ENCODE measurements around the gene FAM204A.

The FAM204A gene

DNA sequence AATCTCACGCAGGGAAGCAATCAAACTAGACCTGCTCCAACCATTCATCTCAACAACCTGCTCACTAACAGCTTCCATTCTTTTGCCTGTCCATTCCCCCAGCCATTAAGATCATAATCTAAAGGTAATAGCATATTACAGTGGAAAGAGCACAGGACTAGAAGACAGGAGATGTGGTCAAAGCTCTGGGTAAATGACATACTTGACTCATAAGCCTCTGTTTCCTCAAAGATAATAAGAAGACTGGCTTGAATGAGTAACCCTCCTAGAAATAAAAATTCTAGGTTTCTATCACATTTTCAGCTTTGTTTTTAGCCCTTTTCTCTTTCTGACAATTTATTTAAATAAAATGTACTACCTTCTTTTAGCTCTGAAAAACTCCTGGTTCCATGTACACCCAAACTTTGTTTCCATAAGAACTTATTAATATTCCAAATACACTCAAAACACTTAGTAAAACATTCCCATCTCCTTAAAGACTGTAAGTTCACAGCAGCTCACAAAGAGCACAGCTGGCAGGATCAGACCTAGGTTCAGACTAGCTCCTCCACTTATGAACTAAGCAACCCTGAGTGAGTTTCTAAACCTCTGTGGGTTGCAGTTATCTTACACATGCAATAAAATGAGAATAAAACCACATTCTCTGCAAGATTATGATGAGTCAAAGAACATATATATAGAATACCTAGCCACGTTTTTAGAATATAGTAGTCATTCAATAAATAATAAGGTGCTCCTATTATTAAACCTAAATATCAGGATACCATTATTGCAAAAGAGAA, 11.6 kb downstream of the FAM204A start:
- no peak for DNase-seq

DNA sequence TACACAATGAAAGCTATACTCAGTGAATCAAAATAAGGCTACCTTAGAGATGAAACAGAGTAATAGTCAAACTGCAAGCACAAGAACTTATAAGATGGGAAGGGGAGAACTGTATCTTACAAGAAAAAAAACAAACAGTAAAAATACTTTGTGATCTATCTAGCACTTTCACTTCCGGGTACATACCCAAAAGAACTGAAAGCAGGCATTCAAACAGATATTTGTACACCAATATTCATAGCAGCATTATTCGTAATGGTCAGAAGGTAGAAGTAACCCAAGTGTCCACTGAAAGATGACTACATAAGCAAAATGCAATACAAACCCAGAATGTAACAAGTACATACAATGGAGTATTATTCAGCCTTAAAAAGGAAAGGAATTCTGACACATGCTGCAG, 18.0 kb downstream of the FAM204A start:
- DNase-seq = no peak

DNA sequence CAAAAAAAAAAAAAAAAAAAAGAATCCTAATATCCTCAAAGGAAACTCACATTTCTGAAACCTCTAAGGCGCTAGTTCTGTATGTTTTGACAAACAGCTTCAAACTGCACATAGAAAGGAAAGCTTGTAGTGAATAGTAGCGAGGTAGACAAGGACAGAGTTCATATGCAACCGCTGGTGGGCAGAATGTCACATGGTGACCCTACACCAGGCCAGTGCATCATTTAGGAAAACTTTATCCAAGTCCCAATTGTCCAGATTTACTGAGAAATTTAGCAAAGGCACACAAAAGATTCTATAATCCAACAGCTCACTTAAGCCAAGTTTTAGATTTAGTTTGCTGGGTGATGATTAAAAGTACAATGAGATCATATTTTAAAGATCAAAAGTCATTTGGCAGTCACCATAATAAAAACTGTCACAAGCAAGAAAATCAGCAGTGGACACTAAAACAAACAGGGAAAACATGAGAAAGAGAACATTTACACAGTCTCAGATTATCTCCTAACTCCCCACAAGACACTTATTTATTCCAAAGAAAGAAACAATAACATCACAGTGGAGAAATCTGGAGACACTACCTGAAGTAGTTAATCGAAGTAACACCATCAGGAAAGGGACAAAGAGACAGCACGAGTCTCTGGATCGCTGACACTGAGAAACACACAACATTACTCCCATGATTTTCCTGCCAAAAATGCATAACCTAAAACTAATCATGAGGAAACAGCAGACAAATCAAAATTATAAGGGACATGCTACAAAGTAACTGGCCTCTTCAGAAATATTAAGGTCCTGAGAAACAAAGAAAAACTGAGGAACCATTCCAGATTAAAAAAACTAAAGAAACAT, 20.2 kb downstream of the FAM204A start:
- DNase-seq = no peak

DNA sequence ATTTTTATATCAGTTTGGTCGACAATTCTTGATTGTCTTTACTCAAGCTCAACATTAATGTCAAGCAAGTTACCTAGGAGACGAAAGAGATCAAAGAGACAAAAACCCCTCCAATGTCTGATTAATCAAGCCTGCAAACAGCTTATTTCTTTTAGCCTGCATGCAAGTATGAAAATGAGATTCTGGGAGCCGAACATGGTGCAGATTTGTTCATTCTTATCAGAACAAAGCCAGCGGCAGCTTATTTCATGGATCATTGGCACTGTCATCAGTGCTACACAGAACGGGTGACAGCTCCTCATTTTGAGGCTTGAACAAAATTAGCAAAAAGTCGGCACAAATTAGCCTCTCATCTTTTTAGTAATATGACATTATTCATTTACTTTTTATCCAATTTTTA, 26.5 kb downstream of the FAM204A start:
- DNase-seq = no peak

DNA sequence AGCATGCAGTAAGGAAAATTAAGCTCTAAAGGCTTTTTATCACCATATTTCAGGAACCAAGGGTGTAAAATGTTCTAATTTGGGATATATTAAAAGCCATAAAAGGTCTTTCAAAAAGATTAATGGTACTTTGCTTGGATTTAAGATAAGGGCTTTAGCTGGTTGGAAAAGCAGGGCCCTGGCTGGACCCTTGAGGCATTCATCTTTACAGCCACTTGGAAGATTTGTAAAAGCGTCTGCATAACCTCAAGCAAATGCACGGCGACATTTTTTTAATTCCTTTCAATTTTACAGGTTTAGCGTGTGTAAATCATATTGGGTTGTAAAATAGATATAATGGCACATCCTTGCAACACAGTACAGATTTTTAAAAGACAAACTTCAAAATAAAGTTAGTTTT, 27.2 kb downstream of the FAM204A start:
- no peak for DNase-seq

DNA sequence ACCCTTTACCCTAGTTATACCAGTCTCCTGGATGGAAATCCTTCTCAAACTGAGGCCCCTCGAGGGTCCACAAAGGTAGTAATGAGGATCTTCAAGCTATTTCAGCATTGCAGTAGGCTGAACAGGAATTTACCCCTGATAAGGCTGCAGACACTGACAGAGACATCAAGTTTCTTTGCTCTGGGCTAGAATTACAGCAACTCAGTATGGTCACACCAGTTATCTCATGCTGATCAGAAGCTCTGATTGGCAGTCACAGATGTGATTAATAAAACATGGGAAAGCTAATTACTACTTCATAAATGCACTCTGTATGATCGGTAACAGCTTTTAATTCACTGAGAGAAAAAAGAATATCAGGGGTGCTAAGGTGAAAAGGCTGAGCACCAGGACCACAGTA, 30.6 kb downstream of the FAM204A start:
- DNase-seq = no peak

DNA sequence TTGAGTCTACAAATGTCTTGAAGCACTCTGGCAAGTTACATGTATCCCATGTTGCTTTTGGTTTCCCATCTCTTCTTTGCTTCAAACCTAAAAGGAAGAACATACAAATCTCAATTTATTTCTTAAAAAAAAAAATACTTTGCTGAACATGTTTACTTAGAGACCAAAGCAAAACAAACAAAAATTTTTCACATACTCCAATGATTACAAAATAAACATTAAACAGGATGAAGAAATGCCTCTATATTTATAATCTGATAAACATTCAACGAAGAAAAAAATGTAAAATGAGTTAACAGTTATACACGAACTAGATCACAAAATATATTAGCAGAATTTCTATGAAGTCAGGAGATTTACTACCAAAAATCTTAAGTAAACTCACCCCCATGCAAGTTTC, 31.3 kb downstream of the FAM204A start:
- no peak for DNase-seq

DNA sequence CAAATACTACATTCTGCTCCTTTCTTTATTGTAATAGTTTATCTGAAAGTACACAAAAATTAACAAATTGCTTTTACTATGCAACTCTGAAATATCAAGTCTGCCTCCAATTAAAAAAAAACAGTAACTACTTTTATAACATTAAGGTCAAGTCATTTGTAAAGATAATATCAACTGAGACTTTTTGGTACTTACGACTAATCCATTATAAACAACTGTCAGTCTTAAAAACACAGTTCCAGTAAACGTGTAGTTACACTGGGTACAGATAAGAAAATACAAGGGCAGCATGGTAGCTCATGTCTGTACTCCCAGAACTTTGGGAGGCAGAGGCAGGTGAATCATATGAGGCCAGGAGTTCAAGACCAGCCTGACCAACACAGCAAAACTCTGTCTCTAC, 32.2 kb downstream of the FAM204A start:
- no peak for DNase-seq

DNA sequence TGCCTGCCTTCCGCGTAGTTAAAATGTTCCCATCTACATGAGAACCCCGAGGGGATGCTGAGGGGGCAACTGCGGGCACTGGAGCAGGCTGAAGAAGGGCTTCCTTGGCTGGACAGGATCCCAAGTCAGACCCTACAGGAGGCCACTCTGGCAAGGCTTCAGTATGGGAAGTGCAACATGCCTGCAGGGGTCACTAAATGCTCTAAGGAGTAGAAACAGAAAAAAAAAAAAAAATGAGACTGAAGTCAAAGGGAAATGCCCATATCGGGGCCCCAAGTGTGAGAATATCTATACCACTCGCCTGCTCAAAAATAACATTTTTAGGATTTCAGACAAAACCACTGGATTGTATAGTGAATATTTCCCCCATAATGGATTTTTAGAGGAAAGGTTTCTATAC, 33.5 kb downstream of the FAM204A start:
- DNase-seq = no peak

DNA sequence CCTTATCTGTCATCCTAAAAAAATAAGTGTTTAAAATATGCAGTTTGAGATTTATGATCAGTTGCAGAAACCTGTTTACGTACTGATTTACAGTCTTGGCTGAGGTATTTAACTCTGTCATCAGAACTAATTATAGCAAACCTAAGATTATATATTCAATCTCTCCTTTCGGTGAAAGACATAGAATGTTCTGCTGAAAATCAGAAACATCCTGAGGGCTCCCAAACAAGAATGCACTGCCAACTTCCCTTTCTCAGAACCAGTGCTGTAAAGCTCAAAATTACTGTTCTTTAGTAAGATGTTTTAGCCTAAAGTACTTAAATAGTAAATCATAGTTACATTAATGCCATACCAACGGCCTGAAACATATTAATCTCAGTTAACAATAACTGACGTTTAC, 34.3 kb downstream of the FAM204A start:
- DNase-seq = no peak

DNA sequence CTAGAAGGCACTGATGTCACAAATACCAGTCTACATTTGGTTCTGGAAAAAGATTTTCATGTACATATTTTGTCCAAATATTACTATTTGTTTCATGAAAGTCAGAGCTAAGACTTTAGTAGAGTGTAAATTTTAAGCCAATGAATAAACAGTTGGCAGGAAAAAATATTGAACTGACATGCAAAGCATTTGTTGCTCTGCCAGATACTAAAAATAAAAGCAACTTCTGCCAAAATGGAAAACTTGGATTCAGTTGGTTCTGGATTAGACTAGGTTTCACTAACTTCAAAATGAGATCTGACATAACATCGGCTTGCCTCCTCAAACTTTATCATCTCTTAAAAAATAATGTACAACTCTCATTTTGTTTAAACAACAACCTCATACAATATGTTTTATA, 34.9 kb downstream of the FAM204A start:
- DNase-seq = no peak

DNA sequence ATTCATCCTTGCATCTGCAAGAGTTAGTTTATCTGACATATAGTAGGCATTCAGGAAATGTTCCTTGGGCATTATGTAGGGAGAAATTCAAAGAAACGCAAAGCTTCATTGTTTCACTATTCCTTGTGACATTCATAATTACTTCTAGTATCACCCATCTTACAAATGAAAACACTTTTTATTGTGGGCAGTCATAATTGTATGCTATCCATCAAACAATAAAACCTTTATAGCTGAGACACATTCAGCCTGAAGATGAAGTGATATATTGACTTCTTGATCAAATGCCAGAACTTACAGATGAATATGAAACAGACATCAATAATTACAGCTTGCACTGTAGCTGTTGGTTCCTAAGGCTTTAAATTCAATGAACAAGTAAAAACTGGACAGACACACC, 36.4 kb downstream of the FAM204A start:
- no peak for DNase-seq

DNA sequence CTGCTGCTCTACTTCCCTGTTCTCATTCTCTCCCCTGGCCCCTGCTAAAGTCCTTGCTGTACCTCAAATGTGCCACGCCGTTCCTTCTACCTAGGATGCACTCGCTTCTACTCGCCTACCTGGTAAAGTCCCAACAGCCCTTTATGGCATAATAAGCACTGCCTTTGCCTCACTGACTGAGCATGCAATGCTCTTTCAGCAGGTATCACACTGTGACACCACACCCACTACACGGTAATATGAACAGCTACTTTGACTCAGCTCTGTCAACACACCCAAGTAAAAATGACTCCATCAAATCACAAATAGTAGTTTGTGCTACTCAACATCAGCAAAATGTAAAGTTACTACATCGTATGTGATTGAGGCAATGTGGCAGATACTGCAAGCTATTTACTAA, 37.6 kb downstream of the FAM204A start:
- no peak for DNase-seq

DNA sequence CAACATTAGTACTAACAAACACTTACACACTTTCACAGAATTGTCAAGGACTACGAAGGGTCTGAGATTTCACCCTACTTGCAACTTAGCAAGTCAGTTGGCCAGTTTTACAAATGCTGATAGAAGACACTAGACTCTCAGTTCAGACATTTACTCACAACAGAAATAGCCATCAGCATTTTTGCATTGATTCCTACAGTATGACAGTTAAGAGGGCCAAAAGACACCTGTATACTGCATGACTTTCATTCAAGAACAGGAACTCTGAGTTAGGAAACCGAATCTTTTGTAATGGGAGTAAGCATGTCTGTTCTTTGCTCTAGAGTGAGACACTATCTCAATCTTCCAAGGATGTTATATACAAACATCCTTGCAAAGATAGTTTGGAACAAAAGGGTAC, 40.9 kb downstream of the FAM204A start:
- no peak for DNase-seq

DNA sequence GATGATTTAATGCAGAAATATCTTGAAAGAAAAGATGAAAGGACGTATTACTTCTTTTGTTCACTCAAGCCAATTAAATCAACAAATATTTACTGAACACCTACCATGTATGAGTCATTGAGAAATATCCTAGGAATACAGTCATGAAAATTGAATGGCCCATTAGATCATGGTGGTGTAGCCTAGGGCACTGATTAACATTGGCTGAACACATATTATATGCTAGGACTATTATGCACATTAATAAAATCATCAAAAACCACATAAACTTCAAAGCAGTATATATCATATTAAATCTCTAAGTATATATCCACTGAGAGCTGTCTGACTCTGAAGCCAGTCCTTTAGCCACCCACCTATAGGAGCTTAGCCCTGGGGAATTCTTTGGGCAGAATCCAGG, 41.8 kb downstream of the FAM204A start:
- no peak for DNase-seq

DNA sequence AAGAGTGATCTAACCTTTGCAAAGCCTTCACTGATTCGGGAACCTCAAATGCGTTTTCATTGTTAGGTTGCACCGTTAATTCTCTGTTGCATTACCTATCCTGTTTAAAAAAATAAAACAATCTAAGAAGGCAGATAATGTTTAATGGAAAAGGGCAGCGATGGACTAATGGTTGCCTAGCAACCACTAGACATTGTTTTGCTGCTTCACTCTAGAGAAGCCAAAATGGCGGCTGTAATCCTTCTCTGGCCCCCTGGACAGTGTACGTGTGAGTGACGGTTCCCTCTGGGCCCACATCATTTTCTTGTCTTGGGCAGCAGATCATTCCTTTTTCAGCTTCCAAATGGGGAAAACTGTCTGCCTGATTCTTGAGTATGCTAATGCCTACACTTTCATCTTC, 43.3 kb downstream of the FAM204A start:
- no peak for DNase-seq

DNA sequence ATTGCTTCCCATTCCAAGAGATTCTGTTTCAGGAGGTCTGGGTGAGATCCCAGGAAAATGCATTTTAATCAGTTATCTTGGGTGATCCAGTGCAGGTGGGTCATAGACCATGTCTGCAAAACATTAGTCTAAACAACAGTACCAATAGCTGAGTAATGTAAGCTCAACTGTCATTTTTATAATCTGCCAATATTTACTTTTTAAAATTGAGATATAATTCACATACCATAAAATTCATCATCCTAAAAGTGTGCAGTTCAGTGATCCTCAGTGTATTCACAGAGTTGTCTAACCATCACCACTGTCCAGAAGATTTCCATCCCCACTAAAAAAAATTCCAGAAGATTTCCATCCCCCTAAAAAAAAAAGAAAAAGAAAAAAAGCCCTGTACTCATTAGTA, 51.0 kb downstream of the FAM204A start:
- DNase-seq = no peak

DNA sequence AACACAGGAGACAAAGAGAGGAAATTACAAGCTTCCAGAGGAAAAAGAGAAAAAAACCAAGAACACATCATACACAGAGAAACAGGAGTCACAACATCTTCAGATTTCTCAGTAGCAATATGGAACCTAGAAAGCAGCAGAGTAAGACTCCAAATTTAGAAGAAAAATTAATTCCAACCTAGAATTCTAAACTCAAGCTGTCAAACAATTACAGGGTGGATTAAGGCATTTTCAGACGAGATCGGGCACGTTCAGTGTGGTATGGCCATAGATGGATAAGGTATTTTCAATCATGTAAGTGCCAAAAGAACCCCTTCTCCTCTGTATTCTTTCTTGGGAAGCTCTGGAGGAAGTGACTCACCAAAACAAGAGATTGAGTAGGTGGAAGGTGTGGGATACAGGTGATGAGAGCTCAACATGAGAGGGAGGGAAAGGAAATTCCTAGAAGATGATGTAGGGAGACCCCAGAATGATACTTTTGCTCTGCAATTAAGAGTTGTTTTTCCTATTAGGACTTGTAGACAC, 51.6 kb downstream of the FAM204A start:
- no peak for DNase-seq

DNA sequence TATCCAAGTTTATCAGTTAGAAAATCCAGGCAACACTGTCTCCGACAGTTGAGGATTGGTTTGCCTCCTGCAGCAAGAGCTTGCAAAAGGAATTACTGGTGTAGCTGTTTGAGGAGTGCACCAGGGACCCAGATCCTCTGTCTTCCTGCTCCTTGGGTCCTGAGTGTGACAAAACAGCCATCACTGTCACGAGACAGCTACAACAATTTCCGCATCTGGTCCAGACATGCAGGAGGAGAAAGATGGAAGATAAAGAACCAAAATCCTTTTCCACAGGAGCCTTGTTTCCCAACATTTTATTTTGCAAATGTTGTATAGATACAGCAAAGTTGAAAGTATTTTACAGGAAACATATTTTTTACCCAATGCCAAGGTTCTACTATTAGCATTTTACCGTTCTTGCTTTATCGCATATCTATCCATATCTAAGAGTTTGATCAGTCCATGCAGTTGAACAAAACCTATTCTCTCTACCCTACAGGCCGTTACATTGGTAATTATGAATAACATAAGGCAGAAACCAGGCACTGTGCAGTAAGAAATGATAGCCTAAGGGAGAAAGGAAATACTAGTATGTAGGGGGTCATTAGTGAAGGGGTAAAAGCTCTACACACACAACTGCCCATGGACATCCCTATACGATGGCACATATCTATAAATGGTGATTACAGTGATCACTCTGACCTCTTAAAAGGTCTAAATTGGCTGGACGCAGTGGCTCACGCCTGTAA, 54.9 kb downstream of the FAM204A start:
- no peak for DNase-seq

DNA sequence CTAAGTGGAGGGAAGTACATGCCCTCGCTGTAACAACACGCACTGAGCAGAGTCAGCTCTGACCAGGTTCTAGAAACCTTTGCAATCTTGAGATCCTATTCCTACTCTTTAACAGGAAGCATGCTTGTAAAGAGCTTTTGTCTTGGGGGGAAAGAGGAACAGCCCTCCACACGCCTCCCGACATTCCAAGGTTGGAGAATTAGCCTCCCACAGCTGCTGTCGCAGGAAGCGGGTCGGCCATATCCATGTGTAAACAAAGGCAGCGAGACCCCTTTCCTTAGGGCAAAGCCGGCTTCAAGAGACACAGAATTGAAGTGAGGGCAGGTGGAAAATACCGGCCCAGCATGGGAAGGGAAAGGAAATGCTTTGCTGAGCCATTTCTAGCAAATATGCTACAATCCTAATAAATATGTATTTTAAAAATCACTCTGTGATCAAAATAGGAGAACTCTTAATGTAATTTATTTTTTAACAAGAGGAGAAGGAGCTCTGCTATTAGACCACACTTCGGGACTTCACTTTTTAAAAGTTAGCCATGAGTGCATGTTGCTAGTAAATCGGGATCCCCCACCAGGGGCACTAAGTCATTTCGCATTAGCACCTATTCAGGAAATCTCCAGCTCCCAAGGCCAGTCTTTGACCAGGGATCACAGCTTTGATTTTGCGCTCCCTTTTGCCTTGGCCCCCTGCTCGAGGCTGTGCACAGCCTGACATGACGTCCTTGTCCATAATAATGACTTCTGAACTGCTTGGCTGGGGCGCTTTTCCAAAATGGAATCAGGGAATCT, 55.9 kb downstream of the FAM204A start:
- no peak for DNase-seq

DNA sequence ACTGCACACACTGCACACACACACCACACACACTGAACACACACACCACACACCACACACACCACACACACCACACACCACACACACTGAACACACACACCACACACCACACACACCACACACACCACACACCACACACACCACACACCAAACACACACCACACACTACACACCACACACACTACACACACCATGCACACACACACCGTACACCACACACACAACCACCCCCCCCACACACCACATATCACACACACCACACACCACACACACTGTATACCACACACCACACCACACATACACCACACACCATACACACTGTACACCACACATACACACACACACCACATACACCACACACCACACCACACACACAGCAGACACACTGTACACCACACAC, 59.5 kb downstream of the FAM204A start:
- no peak for DNase-seq

DNA sequence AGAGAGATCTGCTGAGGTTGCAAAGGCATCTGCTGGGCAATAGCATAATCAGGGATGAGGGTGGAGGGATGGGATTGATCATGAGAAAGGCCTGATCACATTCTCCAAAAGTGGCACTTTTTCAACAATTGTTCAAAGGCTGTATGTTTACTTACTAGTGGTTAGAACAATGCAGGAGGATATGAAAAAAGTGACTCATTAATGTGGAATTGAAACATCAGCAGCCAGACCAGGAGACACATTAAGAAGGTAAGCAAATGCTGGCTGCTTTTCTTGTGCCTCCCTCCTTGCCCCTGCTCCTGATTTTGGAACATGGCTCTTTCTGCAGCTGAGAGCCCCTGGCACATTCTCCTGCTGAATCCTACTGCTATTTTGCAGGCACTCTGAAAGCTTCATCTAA, 63.5 kb downstream of the FAM204A start:
- DNase-seq = no peak

DNA sequence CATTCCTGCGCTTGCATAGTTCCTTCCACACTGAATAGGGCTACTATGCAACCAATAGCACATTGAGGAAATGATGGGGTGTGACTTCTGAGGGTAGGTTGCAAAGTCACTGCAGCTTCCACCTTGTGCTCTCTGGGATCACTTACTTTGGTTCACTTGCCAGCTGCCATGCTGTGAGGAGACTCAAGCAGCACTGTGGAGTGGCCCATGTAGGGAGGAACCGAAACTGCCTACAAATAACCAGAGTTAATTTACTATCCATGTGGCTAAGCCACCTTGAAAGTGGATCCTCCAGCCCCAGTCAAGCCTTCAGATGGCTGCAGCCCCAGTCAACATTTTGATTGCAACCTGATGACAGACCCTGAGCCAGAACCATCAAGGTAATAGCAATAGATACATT, 64.3 kb downstream of the FAM204A start:
- DNase-seq = no peak

Data from NCI-H1436 treated with DMSO at 0.1 percent for 48 hours (cell line).